CD4-positive, alpha-beta T cell treated with Interleukin-17A for 1 hour (primary cell): ENCODE data around the gene FAHD1.

Experiments
- DNase-seq: peaks from one replicate; pipeline ENCODE4 v3.0.0-alpha.2; 2020

FAHD1 gene

GRCh38 chr16:1826691-1827573 lies at the start of gene FAHD1, which contains the start of gene HAGH:
TSS of gene FAHD1 (plus strand) at chr16:1827206. CDS start at chr16:1827239, 33 bp downstream.
TSS of gene HAGH (minus strand) at chr16:1826825. CDS start at chr16:1826787, 38 bp downstream.
- DNase-seq: peak; percentile 94

GRCh38 chr16:1777375-1778199 lies 49.4 kb upstream of the FAHD1 start:
- no peak for DNase-seq

GRCh38 chr16:1778200-1779179 lies 48.5 kb upstream of the FAHD1 start:
- DNase-seq: no peak

GRCh38 chr16:1779234-1779701 lies 47.7 kb upstream of the FAHD1 start:
- no peak for DNase-seq

DNA sequence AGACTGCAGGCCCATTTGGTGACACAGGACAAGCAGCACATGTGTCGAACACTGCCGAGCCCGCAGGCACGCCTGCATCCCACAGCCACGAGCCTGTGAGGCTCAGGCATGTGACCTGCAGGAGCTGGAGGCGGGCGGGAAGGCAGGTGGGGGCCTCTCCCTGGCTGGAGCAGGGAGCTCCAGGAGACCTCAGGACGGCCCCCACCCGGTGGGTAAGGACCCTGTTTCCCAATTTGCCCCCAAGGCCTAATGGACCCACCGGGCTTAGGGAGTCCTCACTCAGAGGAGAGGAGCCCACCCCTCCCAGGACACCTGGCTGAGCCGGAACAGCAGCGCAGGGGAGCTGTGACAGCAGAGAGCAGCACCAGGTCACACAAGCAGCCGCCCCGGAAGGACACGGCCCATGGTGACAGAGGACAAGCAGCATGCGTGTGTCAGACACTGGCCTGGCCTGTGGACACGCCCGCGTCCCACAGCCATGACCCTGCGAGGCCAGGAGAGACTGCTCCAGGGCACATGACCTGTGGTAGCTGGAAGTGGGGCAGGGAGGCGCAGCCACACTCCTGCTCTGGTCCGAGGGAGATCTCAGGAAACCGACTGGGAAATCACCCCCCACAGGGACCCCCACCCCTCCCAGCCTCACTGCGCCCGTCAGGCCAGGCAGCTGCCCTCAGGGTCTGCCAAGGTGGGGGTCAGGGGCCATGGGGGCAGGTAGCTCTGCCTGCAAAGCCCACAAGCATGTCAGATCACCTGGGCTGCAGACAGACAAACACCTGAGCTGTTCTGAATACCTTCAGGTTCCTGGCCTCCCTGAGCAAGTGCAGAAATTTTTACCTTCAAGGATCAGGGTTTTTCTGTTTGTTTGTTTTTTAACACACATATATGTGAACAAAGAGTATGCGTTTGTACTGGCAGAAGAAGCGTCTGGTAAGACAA lies 47.0 kb upstream of the FAHD1 start:
- DNase-seq: no peak

- no peak for DNase-seq
These were observed 46.3 kb upstream of the FAHD1 start for GRCh38 chr16:1780677-1781072.

DNA sequence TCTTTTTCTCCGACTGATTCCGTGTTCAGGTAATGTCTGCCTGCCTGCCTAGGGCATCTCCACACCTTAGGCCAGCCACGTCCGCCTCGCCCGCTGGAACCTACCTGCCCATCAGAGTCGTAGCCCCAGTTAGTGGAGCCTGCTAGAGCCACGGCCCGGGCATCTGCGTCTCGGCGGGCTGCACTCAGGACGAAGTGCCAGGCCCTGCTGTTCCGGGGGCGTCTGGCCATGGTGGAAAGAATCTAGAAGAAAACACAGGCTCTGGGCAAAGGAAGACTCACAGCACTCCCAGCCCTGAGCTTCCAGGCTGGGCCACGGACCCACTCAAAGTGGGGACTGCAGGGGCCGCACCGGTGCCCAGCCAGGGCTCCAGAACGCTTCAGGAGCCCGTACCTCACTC lies 45.8 kb upstream of the FAHD1 start:
- no peak for DNase-seq

GRCh38 chr16:1781758-1782407 lies 45.1 kb upstream of the FAHD1 start:
- peak; percentile 31 for DNase-seq

- peak; percentile 100 for DNase-seq
These were observed 44.4 kb upstream of the FAHD1 start, which contains the start of the genes NUBP2 and SPSB3 for GRCh38 chr16:1782408-1783264. TSS of gene NUBP2 (plus strand) at chr16:1782960. CDS start at chr16:1783021, 61 bp downstream. TSS of gene SPSB3 (minus strand) at chr16:1782571. CDS start at chr16:1781483, 1,088 bp downstream.

DNA sequence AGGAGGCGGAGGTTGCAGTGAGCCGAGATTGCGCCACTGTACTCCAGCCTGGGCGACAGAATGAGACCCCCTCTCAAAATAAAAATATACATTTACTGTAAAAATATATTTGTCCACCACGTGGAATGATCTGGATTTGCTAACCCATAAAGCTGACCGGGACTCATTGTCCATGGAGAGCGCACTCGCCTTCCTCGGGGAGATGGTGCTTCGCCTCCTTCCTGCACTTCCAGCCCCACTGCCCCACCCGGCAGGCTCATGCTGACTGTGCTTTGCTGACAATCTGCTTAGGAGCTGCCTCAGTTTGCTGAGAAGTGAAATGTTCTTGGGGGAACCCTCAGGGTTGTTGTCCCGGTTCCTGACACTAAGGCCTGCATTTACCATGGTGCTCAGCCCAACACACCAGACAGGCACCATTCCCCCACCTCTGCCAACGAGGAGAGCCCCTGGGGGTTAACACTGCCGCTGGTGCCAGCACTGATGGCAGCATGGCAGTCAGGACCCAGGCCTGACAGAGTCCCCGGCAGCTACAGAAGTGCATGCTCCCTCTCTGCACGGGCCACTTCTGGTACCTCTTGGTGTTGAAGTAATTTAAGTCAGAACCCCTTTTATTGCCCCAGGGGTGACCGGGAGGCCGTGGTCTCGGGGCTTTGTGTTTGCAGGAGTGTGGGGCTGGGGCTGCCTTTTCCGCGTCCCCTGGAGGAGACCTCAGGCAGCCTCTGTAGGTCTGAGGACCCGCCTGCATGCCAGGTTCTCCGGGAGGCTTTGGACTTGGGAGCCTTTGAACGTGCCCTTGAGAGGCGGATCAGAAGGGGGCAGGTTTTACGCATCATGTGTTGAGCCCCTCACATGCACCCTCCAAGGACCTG lies 41.8 kb upstream of the FAHD1 start:
- DNase-seq: no peak

GRCh38 chr16:1785846-1786170 lies 41.2 kb upstream of the FAHD1 start:
- no peak for DNase-seq

DNA sequence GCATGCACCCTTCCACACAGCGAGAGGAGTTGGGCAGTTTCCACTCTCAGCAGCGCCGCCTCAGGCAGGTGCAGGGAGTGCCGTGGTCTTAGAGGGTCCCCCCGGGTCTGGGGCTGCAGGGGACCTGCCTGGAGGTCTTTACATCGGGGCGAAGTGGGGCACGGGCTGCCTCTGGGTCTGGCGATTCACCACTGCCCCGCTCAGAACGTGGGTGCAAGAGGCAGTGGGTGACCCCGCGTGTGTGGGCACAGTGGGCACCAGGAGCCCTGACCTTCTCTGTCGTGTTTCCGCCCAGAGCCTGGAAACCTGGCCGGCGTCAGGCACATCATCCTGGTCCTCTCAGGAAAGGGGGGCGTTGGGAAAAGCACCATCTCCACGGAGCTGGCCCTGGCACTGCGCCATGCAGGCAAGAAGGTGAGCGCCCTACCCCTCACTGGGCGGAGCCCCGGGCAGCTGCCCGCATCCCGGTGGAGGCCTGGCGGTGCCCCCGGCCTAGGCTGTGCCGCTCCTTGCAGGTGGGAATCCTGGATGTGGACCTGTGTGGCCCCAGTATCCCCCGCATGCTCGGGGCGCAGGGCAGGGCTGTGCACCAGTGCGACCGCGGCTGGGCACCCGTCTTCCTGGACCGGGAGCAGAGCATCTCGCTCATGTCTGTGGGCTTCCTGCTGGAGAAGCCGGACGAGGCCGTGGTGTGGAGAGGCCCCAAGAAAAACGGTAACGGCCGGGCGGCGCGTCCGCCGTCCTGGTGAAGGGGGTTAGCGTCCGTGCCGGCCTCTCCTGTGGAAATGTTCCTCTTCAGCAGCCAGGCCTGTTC lies 40.6 kb upstream of the FAHD1 start:
- DNase-seq: no peak

GRCh38 chr16:1787056-1787321 lies 40.0 kb upstream of the FAHD1 start:
- no peak for DNase-seq

- no peak for DNase-seq
These were observed 39.5 kb upstream of the FAHD1 start for GRCh38 chr16:1787322-1788094.

DNA sequence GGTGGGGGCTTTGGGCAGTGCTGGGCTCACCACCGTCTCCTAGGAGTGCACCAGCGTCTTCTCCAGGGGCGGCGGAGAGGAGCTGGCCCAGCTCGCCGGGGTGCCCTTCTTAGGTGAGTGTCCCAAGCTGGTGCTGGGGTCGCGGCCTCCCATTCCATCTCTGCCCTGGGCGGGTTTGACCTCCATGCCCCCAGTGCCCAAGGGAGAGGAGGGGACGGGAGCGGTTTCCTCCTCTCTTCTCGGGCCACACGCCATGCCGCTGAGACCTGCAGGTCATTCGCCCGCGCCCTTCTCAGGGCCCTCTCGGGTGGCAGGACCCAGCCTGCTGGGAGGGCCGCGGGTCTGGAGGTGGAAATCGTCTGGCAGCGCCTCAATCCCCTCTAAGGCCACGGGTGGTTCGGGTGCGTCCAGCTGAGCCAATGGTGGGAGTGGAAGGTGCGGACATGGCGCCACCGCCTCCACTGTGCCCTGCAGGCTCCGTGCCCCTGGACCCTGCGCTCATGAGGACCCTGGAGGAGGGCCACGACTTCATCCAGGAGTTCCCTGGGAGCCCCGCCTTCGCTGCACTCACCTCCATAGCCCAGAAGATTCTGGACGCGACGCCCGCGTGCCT lies 38.8 kb upstream of the FAHD1 start:
- DNase-seq: no peak

DNA sequence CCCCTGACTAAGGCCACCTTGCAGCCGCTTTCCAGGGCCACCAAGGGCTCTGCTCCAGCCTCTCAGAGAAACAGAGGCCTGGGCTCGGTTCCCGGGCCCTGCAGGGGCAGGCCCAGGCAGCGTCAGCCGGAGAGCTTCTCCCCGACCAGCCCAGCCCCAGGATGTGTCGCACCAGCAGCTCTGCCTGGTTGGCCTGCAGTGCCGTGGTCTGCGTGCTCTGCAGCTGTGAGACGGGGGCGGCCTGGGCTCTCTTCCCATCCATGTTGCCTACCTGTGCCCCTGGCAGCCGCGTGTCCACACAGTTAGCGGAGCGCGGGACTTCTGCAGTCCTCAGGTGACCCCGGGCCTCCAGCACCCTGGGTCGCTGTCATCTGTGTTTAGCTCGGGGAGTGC lies 38.3 kb upstream of the FAHD1 start:
- DNase-seq: no peak

- no peak for DNase-seq
These were observed 37.4 kb upstream of the FAHD1 start for GRCh38 chr16:1789643-1790045.
